ENCODE results near the gene C11orf42. TPM values are rescaled to one million over a fixed set of nuclear protein-coding genes. Genes with fewer than 3 reads are reported as not detected.

C11orf42 gene
- total RNA-seq, 4 donors from 2014 or later = not detected

- TF ChIP-seq CTCF (IDR thresholded peaks at IDR 0.05) (no peak), POLR2A (IDR thresholded peaks at IDR 0.05) (no peak)
- intact Hi-C loops (cut with DNase I; ENCODE audit: low total_unique reads) = no loop called here
- DNase-seq (ENCODE audit: low spot score in 2 of 2) = no peak
- no peak overlapping the region for H3K4me3 ChIP-seq (ENCODE audit: low read depth, poor library complexity, severe bottlenecking)
- 69 to 78% methylated on average over 1 of the region's 1 CpG for WGBS, 2 donors
Observed at GRCh38 chr11:6194065-6194581, 11.2 kb upstream of the C11orf42 start.

DNA sequence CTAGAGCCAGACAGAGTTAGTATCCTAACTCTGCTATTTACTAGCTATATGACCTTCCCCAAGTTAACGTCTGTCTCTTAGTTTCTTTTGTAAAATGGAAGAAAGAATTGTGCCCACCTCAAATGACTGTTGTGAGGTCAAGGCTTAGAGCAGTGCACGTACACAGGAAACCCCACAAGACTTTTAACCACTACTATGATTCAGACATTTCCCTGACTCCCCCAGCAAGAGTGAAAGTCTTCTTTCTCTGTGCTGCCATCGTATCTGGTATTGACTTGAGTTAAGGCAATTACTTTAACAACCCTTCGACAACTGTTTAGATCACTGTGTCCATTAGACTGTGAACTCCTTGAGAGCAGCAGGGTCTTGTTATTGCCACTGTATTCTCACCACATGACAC, 9.0 kb upstream of the C11orf42 start:
- 44 to 49% methylated on average over 4 of the region's 4 CpGs for WGBS, 2 donors
- no peak for DNase-seq (ENCODE audit: low spot score in 2 of 2)
- intact Hi-C loops (cut with DNase I; ENCODE audit: low total_unique reads) = no loop called here
- TF ChIP-seq POLR2A (IDR thresholded peaks at IDR 0.05) (no peak), CTCF (IDR thresholded peaks at IDR 0.05) (no peak)
- no peak overlapping the region for H3K4me3 ChIP-seq (ENCODE audit: low read depth, poor library complexity, severe bottlenecking)

GRCh38 chr11:6197466-6198200, 7.7 kb upstream of the C11orf42 start:
- intact Hi-C loops (cut with DNase I; ENCODE audit: low total_unique reads) = no loop called here
- H3K4me3 ChIP-seq (ENCODE audit: low read depth, poor library complexity, severe bottlenecking) = no peak overlapping the region
- DNase-seq (ENCODE audit: low spot score in 2 of 2) = no peak
- TF ChIP-seq POLR2A (IDR thresholded peaks at IDR 0.05) (no peak), CTCF (IDR thresholded peaks at IDR 0.05) (no peak)
- 52 to 67% methylated on average over 4 of the region's 4 CpGs for WGBS, 2 donors

DNA sequence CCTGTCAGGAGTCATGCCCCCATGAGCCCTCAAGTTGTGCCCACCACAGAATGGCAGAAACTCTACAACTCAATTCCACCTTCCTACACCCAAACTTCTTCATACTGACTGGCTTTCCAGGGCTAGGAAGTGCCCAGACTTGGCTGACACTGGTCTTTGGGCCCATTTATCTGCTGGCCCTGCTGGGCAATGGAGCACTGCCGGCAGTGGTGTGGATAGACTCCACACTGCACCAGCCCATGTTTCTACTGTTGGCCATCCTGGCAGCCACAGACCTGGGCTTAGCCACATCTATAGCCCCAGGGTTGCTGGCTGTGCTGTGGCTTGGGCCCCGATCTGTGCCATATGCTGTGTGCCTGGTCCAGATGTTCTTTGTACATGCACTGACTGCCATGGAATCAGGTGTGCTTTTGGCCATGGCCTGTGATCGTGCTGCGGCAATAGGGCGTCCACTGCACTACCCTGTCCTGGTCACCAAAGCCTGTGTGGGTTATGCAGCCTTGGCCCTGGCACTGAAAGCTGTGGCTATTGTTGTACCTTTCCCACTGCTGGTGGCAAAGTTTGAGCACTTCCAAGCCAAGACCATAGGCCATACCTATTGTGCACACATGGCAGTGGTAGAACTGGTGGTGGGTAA, 6.1 kb upstream of the C11orf42 start, which contains the start of gene OR52W1:
Gene OR52W1 (plus strand): TSS at position 51 of the 637 bp plus-strand sequence. CDS start 0 bp downstream, at position 51.
- intact Hi-C loops (cut with DNase I; ENCODE audit: low total_unique reads) = no loop called here

GRCh38 chr11:6200975-6201374, 4.4 kb upstream of the C11orf42 start:
- peak in 1 of 2 donors; percentile 48 for DNase-seq (ENCODE audit: low spot score in 2 of 2)
- no peak for TF ChIP-seq POLR2A (IDR thresholded peaks at IDR 0.05)
- no peak for TF ChIP-seq CTCF (IDR thresholded peaks at IDR 0.05)
- no peak overlapping the region for H3K4me3 ChIP-seq (ENCODE audit: low read depth, poor library complexity, severe bottlenecking)
- 72 to 78% methylated on average over 4 of the region's 4 CpGs for WGBS, 2 donors
- intact Hi-C loops (cut with DNase I; ENCODE audit: low total_unique reads) = no loop called here

More for the DNA sequence above, 6.1 kb upstream of the C11orf42 start, which contains the start of gene OR52W1:
- 90 to 96% methylated on average over 3 to 5 of the region's 5 CpGs for WGBS, 2 donors
- no peak within 1 kb of the TSS for H3K4me3 ChIP-seq (ENCODE audit: low read depth, poor library complexity, severe bottlenecking)
- DNase-seq (ENCODE audit: low spot score in 2 of 2) = no peak
- TF ChIP-seq CTCF (IDR thresholded peaks at IDR 0.05) = no peak
